Adipose tissue (tissue), 3 donors: ENCODE measurements around the gene DRGX. TPM values are rescaled to one million over a fixed set of nuclear protein-coding genes. Genes with fewer than 3 reads are reported as not detected.

Source experiments
- H3K27ac ChIP-seq: one replicate; pipeline ENCODE4 v1.5.1; 2013; ENCODE audit warnings: low read depth, low read length
- WGBS, 3 donors: extraction: QIAGEN DNeasy Blood & Tissue Kit; methylation state at CpG; one replicate each; pipeline ENCODE4 v1.1.7; 2013; 5-methylcytosine and 5-hydroxymethylcytosine counted together
- polyA plus RNA-seq, 3 donors: library from polyadenylated mRNA; stranded (reverse); fragments of 200-250 nt; gene quantifications; one replicate each; pipeline ENCODE4 v1.2.3, GENCODE V29; 2013
- donor health status: healthy with polysubstance abuse.
- donor health status: Bipolar disorder and iron deficiency.
- donor health status: healthy.

The DRGX gene
- polyA plus RNA-seq, 3 donors, result not detected

GRCh38 chr10:49410365-49411074 lies 14.6 kb upstream of the DRGX start:
- WGBS, 3 donors, result 25 to 77% (median 69%) methylated on average over 7 of the region's 7 CpGs
- no peak overlapping the region for H3K27ac ChIP-seq

DNA sequence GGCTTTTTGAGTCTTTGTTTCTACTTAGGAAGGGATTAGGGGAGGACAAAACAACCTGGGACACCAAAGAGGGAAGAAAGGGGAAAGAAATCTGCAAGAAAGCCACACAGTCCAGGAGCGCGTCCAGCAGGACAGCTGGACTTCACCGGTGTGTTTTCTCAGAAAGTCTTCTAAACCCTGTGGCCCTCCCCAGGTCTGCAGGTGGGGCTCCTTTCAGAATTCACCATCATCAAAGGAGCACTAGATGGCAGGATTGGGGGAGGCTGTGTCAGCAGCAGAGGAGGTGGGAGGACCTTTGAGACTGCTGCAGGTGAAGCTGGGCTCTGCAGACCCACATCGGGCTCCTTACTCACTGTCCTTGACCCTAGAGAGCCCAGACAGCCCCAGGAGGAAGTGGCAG lies 13.9 kb upstream of the DRGX start:
- H3K27ac ChIP-seq, result no peak overlapping the region
- WGBS, 3 donors, result 50 to 86% (median 80%) methylated on average over 4 of the region's 4 CpGs

DNA sequence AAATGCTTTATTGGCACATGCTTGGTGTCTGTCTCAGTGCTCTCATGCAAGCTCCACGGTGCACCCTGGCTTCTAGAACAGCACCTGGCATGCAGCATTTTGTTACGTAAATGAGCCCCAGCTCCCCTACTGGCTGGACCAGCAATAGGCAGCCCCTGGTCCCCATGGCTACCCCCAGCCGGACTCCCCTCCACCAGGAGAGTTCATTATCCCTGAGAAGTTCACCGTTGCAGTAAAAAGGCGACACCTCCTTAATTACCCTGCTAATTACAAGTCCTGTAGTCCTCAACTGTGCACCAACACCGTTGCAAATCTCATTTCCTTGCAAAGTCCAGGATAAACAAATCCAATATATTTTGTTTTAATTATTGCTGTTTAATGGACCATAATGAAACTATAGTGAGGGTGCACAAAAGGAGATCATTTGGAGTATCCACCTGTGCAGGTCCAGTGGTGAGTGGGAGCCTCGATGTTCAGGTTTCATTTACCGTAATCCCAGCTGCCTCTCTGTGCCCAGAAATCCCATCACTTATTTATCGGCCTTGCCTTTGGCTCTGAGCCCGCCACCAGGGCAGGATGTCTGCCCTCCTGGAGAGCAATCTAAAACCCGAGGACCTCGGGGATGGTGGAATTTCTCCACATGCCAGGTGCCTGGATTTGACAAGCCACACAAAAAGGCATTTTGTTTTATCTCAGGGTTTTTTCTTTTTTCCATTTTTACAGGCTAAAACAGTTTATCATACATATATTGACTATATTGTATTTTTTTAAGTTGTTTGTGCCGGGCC lies 12.8 kb upstream of the DRGX start:
- WGBS, 3 donors, result 44 to 62% (median 53%) methylated on average over 13 of the region's 13 CpGs
- no peak overlapping the region for H3K27ac ChIP-seq

GRCh38 chr10:49407552-49408137 lies 11.8 kb upstream of the DRGX start:
- no peak overlapping the region for H3K27ac ChIP-seq
- WGBS, 3 donors, result 2 to 4% (median 3%) methylated on average over 2 of the region's 2 CpGs

DNA sequence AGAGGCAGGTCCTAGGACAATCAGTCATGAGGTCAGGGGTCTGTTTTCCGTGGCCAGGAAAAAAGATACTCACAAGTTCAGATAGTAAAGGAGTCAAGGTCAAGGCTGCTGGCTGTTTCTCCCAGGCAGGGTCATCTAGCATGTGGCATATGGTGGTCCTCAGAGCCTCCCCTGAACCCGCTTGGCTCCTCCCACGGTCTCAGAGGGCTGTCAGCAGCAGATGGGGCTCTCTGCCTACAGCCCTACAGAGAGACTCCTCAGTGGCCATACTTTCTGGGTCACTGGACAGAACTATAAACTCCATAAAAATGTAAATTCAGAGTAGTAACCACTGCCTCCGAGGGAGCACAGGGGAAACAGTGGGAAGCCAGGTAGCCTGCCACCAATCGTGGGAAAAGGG lies 11.3 kb upstream of the DRGX start:
- WGBS, 3 donors, result 70 to 78% (median 72%) methylated on average over 5 of the region's 5 CpGs
- no peak overlapping the region for H3K27ac ChIP-seq

GRCh38 chr10:49404321-49404878 lies 8.5 kb upstream of the DRGX start:
- WGBS, 3 donors, result 67 to 75% (median 69%) methylated on average over 8 of the region's 8 CpGs
- H3K27ac ChIP-seq, result no peak overlapping the region

DNA sequence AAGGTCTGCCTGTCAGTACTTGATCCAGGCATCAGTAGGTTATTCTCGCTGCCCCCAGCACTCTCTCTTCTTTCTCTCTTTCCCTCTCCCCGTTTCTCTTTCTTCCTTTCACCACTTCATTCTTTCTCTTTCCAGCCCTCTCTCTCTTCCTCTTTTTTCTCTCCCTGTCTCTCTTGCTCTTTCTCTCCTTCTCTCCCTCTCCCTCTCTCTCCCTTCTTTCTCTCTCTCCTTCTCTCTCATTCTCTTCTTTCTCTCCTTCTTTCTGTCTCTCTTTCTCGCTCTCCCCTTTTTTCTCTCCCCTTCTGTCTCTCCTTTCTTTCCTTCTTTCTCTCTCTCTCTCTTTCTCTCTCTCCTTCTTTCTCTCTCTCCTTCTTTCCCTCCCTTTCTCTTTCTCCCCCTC lies 7.5 kb upstream of the DRGX start:
- 56 to 64% (median 60%) methylated on average over 3 of the region's 3 CpGs for WGBS, 3 donors
- H3K27ac ChIP-seq, result no peak overlapping the region

DNA sequence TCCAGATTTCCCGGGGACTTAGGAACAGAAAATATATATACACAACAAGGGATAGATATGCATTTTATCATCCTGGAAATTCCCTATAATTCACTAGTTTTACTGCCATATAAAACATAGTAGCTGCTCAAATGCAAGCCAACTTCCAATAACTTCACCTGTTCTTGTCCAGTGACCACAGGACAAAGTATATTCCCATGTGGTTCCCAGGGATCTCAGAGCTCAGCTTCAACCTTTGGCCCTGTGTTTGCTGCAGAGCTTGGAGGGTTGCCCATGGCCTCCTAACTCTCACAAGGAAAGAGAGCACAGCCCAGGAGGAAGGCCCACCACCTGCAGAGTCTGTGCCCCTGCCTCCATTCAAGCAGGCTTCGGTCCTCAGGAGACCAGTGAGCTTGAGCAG lies 4.5 kb upstream of the DRGX start:
- no peak overlapping the region for H3K27ac ChIP-seq
- 72 to 75% (median 75%) methylated on average over 2 of the region's 2 CpGs for WGBS, 3 donors

DNA sequence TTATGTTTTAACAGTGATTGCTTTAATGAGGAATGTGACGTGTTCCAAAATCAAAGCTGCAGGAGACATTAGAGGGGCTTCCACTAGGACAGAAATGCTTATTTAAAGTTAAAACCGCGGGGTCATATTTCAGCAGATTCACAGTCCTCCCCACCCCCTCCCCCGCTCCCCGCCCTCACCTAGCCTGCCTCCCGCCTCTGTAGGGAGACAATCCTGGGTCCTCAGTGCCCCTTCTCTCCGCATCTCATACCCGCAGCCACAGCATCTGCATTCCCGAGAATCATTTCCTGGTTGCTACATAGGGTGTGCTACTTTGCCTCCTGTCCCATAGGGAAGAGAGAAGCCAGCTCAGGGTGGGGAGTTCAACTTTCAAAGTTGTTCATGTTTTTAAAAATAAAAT lies 3.1 kb upstream of the DRGX start:
- H3K27ac ChIP-seq, result no peak overlapping the region
- 6 to 10% (median 7%) methylated on average over 9 of the region's 9 CpGs for WGBS, 3 donors

GRCh38 chr10:49398000-49398861 lies 2.3 kb upstream of the DRGX start:
- H3K27ac ChIP-seq, result no peak overlapping the region
- 1 to 2% (median 2%) methylated on average over 60 to 72 of the region's 72 CpGs for WGBS, 3 donors

DNA sequence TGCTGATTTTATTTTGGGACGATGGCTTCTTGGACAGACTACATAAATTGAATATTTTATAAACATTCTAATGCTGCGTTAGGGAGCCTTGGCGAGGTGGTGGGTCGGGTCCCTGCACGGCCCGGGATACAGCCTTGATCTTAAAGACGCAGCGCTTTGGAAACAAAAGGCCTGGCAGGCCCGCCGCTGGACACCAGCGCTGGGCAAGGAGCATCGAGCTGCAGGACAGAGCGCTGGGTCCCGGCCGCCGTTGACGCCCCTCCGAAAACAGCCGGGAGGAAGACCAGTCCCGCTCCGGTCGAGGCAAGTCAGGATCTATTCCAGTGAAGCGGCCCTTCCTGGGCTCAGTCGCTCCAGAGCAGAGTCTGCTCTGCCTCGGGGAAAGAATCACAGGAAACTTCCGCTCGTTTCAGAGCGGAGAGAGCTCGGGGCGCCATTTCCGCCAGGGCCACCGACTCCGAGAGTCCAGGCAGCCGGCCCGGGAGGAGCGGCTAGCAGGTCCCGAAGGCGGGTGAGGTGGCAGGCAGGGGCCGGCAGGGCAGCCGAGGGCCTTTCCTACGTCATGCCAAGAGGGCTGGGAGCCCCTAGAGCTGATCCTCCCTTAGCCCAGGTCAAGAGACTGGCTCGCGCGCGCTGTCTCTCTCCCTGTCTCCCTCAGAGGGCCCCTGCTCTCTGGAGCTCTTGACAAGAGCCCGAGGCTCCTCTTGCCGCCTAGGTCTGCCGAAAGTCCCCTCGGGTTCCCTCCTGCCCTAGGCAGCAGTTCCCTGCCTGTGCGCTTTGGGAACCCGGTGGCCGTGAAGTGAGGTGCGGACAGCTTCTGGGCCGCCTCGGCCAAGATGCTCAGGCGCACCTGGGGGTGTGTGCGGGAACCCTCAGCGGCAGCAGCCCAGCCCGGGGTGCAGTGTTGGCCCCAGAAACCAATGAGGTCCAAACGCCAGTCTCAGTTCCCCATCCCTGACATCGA lies 1.4 kb upstream of the DRGX start:
- WGBS, 3 donors, result 1 to 4% (median 3%) methylated on average over 57 to 61 of the region's 61 CpGs

DNA sequence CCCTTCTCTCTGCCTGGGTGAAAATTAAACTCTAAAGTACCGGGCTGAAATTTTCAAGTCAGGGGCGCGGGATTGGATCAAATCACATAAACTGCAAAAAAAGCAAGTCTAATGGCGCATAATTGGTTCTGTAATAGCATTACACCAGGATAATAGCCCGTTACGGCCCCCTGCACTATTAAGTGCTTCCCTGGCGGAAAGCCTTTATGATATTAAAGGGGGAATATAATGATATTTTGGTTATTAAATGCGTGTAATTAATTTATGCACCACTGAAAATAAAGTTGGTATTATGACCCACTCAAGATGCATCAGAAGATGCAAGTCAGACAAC lies 744 bp upstream of the DRGX start:
- 23 to 25% (median 24%) methylated on average over 8 of the region's 8 CpGs for WGBS, 3 donors
- H3K27ac ChIP-seq, result no peak overlapping the region

More for the DNA sequence above, 1.4 kb upstream of the DRGX start:
- no peak overlapping the region for H3K27ac ChIP-seq

DNA sequence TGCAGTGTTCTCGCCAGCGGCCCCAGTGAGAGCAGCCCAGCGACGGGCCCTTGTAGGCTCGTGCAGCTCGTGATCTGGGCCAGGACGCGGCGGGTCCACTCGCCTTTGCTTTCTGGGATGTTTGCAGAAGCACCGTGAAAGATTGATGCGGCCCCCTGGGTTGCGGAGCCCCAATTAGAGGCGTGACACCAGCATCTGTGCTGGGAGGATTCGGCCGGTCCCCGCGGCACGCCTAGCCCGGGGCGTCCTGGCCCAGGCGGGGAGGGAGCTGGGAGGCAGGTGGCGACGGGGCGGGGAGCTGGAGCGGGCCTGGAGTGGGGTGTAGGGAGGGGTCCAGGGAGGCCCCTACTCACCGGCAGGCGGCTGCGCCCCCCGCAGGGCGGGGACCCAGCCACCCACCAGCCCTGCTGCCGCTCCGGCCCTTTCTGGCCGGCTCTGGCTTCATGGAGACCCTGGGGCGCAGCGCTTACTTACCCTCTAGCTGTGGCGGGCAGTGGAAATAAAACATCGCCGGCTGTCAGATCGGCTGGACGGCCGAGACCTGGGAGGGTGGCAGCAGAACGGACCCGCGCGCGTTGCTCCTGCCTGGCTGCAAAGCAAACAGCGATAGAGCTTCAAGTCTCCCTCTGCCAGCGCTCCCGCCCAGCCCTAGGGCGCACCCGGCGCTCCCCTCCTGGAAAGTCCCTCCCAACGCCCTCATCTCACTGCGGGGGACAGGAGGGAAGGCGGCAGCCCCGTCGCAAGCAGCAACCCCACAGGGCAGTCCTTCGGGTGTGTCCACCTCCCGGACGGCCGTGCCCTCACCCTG lies 752 bp downstream of the DRGX start:
- WGBS, 3 donors, result 1 to 4% (median 2%) methylated on average over 60 to 62 of the region's 62 CpGs
- H3K27ac ChIP-seq, result no peak overlapping the region

GRCh38 chr10:49393757-49394156 lies 2.1 kb downstream of the DRGX start:
- H3K27ac ChIP-seq, result no peak overlapping the region
- 43 to 52% (median 45%) methylated on average over 4 of the region's 4 CpGs for WGBS, 3 donors

DNA sequence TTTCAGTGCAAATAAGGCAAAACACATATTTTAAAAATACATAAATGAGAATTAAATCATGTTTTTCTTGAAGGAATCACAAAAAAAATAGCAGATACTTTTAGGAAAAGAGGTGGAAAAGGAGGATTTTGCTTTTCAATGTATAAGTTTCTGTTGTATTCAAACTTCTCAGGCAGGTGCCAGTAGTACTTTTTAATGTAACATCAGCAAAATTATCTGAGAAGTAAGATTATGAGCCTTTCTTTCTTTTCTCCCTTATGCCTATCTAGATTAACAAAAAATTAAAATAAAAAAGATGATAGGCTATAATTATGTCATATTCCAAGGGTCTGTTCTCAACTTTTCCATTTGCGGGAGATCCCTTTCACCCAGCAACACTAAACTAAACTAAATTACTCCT lies 2.6 kb downstream of the DRGX start:
- H3K27ac ChIP-seq, result no peak overlapping the region
- 88 to 94% (median 94%) methylated on average over 1 of the region's 1 CpG for WGBS, 3 donors

DNA sequence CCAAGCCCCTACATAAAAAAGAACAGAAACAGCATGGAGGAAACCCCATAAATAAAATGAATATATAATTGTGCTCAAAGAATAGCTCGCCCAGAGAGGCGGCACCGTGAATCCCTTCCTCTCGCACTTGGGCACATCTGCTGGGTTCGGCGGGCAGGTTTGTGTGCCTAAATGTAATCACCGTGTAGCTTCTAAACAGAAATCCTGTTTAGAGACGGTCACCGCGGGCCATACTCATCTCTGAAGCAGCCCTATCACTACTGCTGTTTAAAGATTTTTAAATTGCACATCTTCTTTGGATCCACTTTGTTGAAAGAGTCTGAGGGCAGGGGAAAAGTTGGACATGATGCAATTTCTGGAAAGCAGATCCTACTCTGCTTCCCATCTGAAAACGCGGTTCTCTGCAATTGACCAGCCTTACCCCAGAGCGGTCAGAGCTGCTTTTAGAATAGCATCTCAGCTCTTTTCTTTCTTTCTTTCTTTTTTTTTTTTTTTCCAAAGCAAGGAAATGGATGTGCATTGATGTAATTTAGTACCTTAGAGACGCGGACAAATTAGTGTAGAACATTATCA lies 6.4 kb downstream of the DRGX start:
- H3K27ac ChIP-seq, result no peak overlapping the region
- 85 to 89% (median 88%) methylated on average over 15 of the region's 15 CpGs for WGBS, 3 donors
